Progenitor cell of endocrine pancreas (in vitro differentiated cells): ENCODE measurements around the gene TCF12. TPM values are rescaled to one million over a fixed set of nuclear protein-coding genes. Genes with fewer than 3 reads are reported as not detected.

Source experiments
- DNase-seq: peaks from one replicate; pipeline ENCODE4 v3.0.0; 2021; ENCODE audit warnings: low spot score; ENCODE audit not compliant: unreplicated experiment
- H3K27ac Mint-ChIP-seq: 2 replicates; pipeline ENCODE4 v1.8.0; 2021; ENCODE audit warnings: mild to moderate bottlenecking, moderate library complexity, mixed read lengths
- H3K27me3 Mint-ChIP-seq: 2 replicates; pipeline ENCODE4 v1.8.0; 2021; ENCODE audit warnings: mixed read lengths
- H3K36me3 Mint-ChIP-seq: 2 replicates; pipeline ENCODE4 v1.8.0; 2022; ENCODE audit warnings: mixed read lengths; ENCODE audit not compliant: insufficient read depth
- H3K4me1 Mint-ChIP-seq: 2 replicates; pipeline ENCODE4 v1.8.0; 2021; ENCODE audit warnings: low read depth, mixed read lengths
- H3K4me3 Mint-ChIP-seq: 2 replicates; pipeline ENCODE4 v1.8.0; 2021; ENCODE audit warnings: low read depth, mild to moderate bottlenecking, moderate library complexity, mixed read lengths
- H3K9me3 Mint-ChIP-seq: 2 replicates; pipeline ENCODE4 v1.8.0; 2021; ENCODE audit warnings: low read depth, mixed read lengths
- CTCF ChIP-seq: fragments of 200-600 bp; sonication (generic); IDR thresholded peaks from one replicate; pipeline ENCODE4 v1.5.0; 2021; ENCODE audit warnings: antibody characterized with exemption, mild to moderate bottlenecking; ENCODE audit not compliant: unreplicated experiment
- total RNA-seq: library from RNA; stranded (reverse); gene quantifications from 2 replicates; pipeline ENCODE4 v1.2.1, GENCODE V29; 2021

The TCF12 gene
- total RNA-seq, 1 donor from 2014 or later: 164 TPM

- no peak for DNase-seq
- TF ChIP-seq CTCF: no peak
- H3K36me3 Mint-ChIP-seq: peaks cover 15% of the 10 kb centered on the region
- H3K27me3 Mint-ChIP-seq: no peaks in the 10 kb centered on the region
- no peak overlapping the region for H3K27ac Mint-ChIP-seq
- no peak overlapping the region for H3K4me3 Mint-ChIP-seq
- H3K9me3 Mint-ChIP-seq: peaks cover 15% of the 10 kb centered on the region
- H3K4me1 Mint-ChIP-seq: peaks cover 10% of the 10 kb centered on the region
Observed at GRCh38 chr15:56944485-56944884, 26.0 kb downstream of the TCF12 start.

GRCh38 chr15:56946150-56946549 is 27.7 kb downstream of the TCF12 start:
- Mint-ChIP-seq H3K36me3 (peaks cover 15% of the 10 kb centered on the region), H3K9me3 (peaks cover 15% of the 10 kb centered on the region), H3K4me3 (no peak overlapping the region), H3K27ac (no peak overlapping the region), H3K27me3 (no peaks in the 10 kb centered on the region), H3K4me1 (peaks cover 10% of the 10 kb centered on the region)
- no peak for TF ChIP-seq CTCF
- no peak for DNase-seq

DNA sequence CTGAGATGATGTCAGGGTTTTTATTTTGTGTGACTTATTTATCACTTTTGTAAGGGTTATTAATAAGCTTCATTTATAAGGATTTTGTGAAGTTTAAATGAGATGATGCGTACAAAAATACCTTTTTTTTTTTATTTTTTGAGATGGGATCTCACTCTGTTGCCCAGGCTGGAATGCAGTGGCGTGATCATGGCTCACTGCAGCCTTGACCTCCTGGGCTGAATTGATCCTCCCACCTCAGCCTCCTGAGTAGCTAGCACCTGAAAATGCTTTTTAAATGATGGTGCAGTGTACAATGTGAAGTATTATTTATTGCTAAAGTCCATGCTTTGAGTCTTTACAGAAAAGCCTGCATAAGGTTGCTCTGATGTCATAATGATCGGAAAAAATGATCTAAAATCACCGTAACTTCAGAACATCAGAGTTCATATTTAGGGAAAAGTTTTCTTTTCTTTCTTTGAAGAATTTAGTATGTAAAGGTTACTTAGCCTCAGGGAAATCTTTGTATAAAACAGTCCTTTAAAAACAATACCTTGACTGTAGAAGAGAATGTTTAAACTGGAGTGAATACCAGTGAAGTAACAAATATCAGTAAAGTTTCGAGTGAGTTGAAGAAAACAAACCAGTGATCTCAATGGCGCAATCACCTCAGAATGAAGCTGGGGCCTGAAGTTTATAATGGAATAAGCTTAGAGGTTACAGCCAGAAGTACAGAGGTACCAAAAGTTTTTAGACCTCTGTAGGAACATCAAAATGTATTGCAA is 29.7 kb downstream of the TCF12 start:
- DNase-seq: no peak
- Mint-ChIP-seq H3K4me1 (peaks cover 2% of the 10 kb centered on the region), H3K4me3 (no peak overlapping the region), H3K27me3 (no peaks in the 10 kb centered on the region), H3K9me3 (peaks cover 18% of the 10 kb centered on the region), H3K36me3 (peaks cover 20% of the 10 kb centered on the region), H3K27ac (peak overlapping the region; percentile 17)
- no peak for TF ChIP-seq CTCF

- peaks cover 2% of the 10 kb centered on the region for H3K4me1 Mint-ChIP-seq
- TF ChIP-seq CTCF: no peak
- H3K4me3 Mint-ChIP-seq: no peak overlapping the region
- peak overlapping the region; percentile 17 for H3K27ac Mint-ChIP-seq
- no peaks in the 10 kb centered on the region for H3K27me3 Mint-ChIP-seq
- H3K9me3 Mint-ChIP-seq: peaks cover 19% of the 10 kb centered on the region
- peaks cover 20% of the 10 kb centered on the region for H3K36me3 Mint-ChIP-seq
- no peak for DNase-seq
Observed at GRCh38 chr15:56948764-56949101, 30.3 kb downstream of the TCF12 start.

DNA sequence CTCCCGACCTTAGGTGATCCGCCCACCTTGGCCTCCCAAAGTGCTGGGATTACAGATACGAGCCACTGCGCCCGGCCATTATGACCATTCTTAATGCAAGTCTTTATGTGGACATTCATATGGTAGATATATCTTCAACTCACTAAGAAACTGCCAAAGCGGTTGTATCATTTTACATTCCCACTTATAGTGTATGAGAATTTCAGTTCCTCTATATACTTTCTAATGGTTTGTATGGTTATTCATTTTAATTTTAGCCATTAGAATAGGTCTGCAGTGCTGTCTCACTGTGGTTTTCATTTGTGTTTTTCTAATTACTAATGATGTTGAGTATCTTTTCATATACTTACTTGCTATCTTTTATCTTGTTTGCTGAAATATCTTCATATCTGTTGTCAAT is 32.5 kb downstream of the TCF12 start:
- H3K27me3 Mint-ChIP-seq: no peaks in the 10 kb centered on the region
- peaks cover 22% of the 10 kb centered on the region for H3K36me3 Mint-ChIP-seq
- TF ChIP-seq CTCF: no peak
- no peak for DNase-seq
- H3K4me3 Mint-ChIP-seq: no peak overlapping the region
- H3K4me1 Mint-ChIP-seq: peaks cover 2% of the 10 kb centered on the region
- no peak overlapping the region for H3K27ac Mint-ChIP-seq
- peaks cover 19% of the 10 kb centered on the region for H3K9me3 Mint-ChIP-seq
